GM12891 (cell line): ENCODE results near the gene DNAJC11.
A peak's percentile ranks its signal among the peaks of the same experiment; 100 is the strongest.
"Not testable (repeated sequence)": the region's sequence is repeated elsewhere in the genome, so short reads cannot be mapped to it uniquely, and the experiment has no call there.

ENCODE experiments used
- DNase-seq: peaks from one replicate; pipeline ENCODE4 v3.0.0; 2011; ENCODE audit warnings: low spot score; ENCODE audit not compliant: insufficient read length
- FAIRE-seq: peaks from 2 replicates; lab custom pipeline; 2011; peaks lifted over from hg19 to GRCh38; lab: Jason Lieb, UNC
- PAX5 ChIP-seq: IDR thresholded peaks from 2 replicates; pipeline ENCODE4 v1.6.1; 2011; ENCODE audit warnings: low read length, moderate library complexity, mild to moderate bottlenecking; ENCODE audit not compliant: insufficient read depth, severe bottlenecking
- POLR2A ChIP-seq: IDR thresholded peaks from 2 replicates; pipeline ENCODE4 v1.6.1; 2011; ENCODE audit warnings: low read depth, low read length, control low read depth
- POLR2AphosphoS5 ChIP-seq: IDR thresholded peaks from 2 replicates; pipeline ENCODE4 v1.6.1; 2011; ENCODE audit warnings: low read depth, low read length, control low read depth
- POU2F2 ChIP-seq: IDR thresholded peaks from 2 replicates; pipeline ENCODE4 v1.6.1; 2011; ENCODE audit warnings: low read depth, mild to moderate bottlenecking, control low read depth, low read length, moderate library complexity
- SPI1 ChIP-seq: IDR thresholded peaks from 2 replicates; pipeline ENCODE4 v1.6.1; 2011; ENCODE audit warnings: low read depth, low read length, control low read depth
- TAF1 ChIP-seq: IDR thresholded peaks from 2 replicates; pipeline ENCODE4 v1.6.1; 2011; ENCODE audit warnings: low read depth, low read length, control low read depth

Gene DNAJC11

DNA sequence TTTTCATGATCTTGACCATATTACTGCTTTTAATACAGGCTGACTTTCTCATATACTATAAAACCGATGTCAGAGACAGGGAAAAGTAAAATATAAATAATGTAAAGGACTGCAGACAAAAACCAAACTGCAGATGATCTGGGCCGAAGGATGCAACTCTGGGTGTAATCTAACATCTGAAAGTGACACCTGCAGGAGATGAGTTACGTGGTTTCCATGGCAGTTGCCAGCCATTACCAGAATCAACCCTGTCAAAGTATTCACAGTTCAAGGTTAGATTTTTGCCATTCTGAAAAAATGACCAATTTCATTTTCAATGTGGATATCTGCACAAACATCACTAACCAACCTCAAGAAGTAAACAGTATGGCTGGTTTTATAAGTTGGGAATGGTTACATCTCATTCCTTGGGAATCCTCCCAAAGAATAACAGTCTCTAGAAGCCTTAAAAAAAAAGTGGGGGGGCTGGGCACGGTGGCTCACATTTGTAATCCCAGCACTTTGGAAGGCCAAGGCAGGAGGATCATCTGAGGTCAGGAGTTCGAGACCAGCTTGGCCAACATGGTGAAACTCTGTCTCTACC, 27.7 kb downstream of the DNAJC11 start:
- TF ChIP-seq POLR2AphosphoS5 (no peak), TAF1 (no peak), SPI1 (no peak), POLR2A (no peak), POU2F2 (no peak), PAX5 (no peak)
- no peak for FAIRE-seq
- no peak for DNase-seq

DNA sequence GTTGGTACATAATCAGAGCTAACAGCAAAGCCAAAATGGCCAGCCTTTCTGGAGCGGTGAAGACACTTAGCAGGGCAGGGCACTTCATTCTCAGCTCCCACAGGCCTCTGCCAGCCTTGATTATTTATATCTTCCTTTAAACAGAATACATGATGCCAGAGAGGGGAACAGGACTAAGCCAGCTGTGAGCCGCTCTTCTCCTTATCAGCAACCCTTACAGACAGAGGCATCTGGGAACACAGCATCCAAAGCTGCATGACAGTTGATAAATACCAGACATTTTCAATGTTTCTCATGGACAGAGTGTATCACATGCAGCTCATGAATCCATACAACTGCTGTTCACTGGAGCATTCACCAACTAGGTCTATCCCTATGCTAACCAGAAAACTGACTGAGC, 29.1 kb downstream of the DNAJC11 start:
- peak; percentile 23 for FAIRE-seq
- no peak for DNase-seq
- TF ChIP-seq POLR2A = no peak
- no peak for TF ChIP-seq TAF1
- TF ChIP-seq POU2F2 = no peak

DNA sequence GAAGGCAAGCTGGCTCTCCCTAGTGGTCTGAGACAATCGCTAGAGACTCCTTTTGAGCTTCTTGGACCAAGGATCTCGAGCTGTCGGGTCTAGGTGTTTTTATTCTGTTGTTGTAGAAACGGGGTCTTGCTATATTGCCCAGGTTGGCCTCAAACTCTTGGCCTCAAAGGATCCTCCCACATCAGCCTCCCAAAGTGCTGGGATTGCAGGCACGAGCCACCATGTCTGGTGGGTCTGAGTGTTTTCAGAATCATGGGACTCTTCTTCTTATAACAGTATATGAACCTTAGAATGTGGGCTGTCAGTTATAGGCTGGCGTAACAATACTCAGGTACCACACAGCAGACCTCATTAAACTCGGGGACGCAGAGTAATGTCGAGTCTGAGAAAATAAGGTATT, 33.1 kb downstream of the DNAJC11 start:
- no peak for DNase-seq
- TF ChIP-seq PAX5 = no peak
- TF ChIP-seq POU2F2 = no peak
- TF ChIP-seq TAF1 = no peak
- no peak for TF ChIP-seq SPI1
- no peak for FAIRE-seq

DNA sequence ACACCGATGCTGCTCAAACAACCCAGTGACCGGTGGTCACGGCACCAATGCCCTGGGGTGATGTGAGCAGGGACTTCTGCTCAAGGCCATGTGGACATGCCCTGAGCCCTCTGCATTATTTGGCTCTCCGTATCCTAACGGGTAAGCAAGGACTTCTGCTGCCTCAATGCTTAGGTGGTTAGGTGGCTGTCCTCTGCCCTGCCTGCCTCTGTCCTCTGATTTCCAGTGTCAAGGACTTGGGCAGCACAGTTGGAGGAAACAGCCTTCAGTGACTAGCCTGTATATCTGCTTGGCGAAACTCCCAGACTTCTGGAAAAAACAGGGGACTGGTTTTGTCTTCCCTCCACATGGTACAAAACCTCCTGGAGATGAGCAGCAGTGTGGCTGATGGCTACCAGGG, 34.5 kb downstream of the DNAJC11 start:
- no peak for DNase-seq
- TF ChIP-seq POU2F2 (no peak), POLR2AphosphoS5 (no peak), PAX5 (no peak), POLR2A (no peak), SPI1 (no peak)
- no peak for FAIRE-seq

DNA sequence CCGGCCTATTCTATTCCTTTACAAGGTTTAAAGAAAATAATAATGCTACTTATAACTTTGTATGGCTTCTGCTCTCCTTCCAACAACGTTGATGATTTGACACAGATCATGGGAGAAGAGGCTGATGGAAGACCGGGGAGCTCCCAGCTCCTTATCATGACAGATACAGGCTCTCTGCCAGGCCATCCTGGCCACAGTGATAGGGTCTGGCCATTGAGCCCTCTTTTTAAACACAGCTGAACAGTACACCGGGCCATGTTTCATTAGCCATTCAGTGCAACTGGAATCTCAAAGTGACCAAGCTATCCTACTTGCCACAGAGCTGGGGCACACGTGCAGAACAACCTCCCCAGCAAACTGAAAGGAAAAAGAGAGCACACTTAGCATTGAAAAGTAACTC, 34.9 kb downstream of the DNAJC11 start:
- TF ChIP-seq POU2F2 (no peak), SPI1 (no peak), TAF1 (no peak), POLR2AphosphoS5 (no peak), PAX5 (no peak), POLR2A (no peak)
- DNase-seq (no peak), FAIRE-seq (no peak)

DNA sequence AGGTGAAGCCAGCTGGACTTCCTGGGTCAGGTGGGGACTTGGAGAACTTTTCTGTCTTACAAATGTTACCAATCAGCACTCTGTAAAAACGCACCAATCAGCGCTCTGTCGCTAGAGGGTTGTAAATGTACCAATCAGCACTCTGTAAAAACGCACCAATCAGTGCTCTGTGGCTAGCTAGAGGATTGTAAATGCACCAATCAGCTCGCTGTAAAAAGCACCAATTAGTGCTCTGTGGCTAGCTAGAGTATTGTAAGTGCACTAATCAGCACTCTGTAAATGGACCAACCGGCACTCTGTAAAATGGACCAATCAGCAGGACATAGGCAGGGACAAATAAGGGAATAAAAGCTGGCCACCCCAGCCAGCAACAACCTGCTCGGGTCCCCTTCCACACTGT, 39.1 kb downstream of the DNAJC11 start:
- not testable (repeated sequence) for FAIRE-seq

DNA sequence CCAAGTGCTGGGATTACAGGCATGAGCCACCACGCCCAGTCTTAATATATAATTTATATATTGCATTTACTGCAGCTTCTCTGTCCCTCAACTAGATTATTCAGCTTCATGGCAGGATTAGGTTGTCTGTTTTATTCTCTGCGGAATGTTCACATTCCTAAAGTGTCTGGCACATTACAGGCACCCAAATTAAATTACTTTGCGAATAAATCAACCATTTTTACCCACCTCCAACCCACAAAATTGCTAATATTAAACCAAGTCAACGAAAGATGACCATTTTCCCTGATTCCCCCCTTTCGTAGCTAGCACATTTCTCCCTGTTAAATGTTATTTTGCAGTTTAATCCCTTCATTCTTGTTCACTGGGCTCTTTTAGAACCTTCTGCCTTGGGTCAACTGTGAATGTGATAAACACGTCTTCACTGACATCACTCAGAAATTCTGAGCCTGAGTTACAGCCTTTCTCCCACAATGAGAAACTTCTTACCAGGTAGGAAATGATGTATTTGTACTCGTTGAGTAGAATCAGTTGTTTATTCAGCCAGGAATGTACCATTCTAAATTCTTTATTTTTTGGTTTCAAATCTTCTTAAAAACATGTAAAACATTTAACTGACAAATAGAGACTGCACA, 41.1 kb downstream of the DNAJC11 start:
- no peak for FAIRE-seq
- TF ChIP-seq POLR2A (no peak), POLR2AphosphoS5 (no peak), SPI1 (no peak), PAX5 (no peak)
- no peak for DNase-seq

More for the DNA sequence above, 39.1 kb downstream of the DNAJC11 start:
- not testable (repeated sequence) for DNase-seq

DNA sequence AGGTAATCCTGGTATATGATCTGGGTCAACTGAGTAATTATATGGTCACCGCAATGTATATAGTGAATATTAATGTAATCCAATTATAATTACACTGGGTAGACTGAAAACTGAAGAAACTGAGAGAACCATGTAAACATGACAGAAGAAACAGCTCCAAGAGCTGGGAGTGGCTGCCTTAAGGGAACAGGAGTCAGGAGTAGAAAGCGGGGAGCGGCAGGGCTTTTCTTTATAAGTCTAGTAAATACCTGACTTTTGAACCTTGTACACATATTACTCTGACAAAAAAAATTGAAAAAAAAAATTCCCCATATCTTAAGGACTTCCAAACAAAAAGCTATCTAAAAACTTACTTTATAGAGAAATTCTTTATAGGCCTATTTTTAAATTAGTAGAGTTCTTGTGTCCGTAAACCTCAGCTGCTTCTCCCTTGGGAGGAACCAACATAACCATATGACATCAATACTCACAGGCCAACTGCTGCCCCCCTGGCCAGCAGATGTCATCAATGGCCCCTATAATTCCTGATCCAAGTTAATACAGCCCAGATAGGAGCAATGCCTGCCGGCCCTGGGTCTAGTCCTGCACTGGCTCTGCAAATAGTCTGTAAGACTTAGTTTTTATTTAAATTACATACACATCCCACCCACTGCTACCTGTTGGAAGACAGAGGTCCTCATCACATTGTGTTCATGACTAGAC, 43.1 kb downstream of the DNAJC11 start:
- TF ChIP-seq PAX5 (no peak), SPI1 (no peak), TAF1 (no peak)
- DNase-seq (no peak), FAIRE-seq (no peak)

DNA sequence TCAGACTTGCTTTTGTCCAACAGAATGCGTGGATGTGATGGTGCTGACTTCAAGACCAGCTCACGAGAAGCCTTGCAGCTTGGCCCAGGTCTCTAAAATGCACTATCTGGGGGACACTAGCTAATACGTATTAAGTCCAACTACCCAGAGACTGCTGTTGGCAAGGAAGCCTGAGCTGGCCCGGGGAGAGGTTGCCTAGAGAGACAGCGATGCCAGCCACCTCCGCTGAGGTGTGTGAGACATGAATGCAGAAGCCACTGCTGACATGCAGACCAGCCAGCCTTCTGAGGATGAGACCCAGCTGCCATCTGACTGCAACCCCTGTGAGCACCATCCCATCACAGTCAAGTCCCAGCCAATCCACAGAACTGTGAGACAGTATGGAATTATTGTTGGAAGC, 44.5 kb downstream of the DNAJC11 start:
- FAIRE-seq (no peak), DNase-seq (no peak)
- no peak for TF ChIP-seq POLR2AphosphoS5
- no peak for TF ChIP-seq PAX5
- TF ChIP-seq POU2F2 = no peak
- TF ChIP-seq SPI1 = no peak
- TF ChIP-seq POLR2A = no peak
- no peak for TF ChIP-seq TAF1

DNA sequence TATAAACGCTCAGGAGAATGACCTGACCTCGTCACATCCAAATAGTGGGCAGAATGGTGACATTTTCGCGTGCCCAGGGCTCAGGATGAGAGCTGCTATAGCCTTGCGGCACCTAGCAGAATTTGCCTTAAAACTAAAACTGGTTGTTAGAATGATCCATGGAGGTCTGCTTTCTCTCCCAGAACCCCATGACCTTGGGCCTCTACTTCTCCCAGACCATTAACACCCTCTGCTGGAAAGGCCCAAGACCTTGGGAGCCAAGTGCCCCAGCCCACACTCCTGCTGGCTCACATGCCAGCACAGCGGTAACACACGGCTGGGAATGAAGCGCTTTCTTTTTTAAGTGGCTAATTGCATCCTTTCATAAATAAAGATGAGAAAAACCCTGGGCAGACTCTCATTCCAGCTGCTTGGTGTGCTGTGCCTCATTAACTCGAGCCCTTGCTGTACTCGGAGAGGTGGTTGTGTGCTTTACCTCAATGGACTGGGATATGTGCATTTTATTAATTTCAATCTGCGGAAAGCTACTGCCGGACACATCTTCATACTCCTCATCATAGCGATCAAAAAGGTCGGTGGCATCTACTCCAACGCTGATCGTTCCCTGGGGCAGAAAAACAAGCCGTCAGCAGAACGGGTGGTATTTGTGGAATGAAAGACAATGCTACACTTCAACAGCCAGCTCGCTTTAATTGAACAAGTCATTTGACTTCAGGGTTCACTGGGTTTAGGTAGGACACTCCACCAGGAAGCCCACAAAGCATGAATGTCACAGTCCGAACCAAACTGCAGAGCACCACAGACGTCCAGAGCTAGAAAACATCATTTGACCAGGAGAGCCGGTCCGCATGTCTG, 48.0 kb downstream of the DNAJC11 start:
- no peak for FAIRE-seq
- TF ChIP-seq POU2F2 (no peak), SPI1 (no peak), TAF1 (no peak), PAX5 (no peak), POLR2AphosphoS5 (no peak), POLR2A (no peak)
- DNase-seq = no peak
